GM15510 (cell line): ENCODE measurements around the gene CMTM5.

Experiments
- POLR2A ChIP-seq: IDR thresholded peaks from 3 replicates; pipeline ENCODE4 v1.6.1; 2011; ENCODE audit warnings: borderline replicate concordance; ENCODE audit not compliant: insufficient read length; ENCODE audit errors: extremely low read depth

Gene CMTM5

DNA sequence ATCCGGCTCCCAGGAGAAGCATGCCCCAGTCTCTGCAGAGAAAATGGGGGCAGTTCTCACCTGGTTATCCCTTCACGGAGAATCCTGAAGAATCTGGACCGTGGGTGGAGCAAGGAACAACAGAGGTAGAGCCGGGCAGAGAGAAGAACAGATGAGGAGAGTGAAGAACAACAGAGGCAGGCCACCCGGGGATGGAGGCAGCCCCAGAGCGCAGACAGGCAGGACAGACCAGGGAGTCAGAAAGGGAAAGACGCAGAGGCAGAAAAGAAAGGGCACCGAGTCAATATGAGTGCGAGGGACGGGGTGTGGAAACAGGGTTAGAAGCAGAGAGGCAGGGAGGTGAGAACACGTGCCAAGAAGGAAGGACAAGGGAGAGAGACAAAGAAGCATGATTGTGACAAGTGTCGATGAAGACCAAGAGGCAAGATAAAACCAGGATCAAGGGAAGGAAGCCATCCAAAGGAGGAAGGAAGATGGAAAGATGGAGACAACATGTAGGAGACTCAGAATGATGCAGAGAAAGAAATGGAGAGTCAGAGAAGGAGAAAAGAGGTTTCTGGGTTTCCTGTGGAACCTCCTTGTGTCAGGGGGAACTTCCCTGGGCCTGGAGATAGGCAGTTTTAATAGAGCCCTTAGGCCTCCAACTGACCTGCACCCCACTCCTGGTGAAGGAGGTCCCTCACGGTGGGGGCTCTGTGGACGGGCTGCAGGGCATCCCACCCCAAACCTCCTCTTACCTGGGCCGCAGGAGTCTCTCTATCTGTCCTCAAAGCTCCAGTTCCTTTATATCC lies 30.9 kb downstream of the CMTM5 start, which contains the start of gene MYH6:
Gene MYH6 (minus strand): TSS at position 758 of the 791 bp plus-strand sequence. CDS start 1,050 bp downstream, outside the sequence.
- no peak for TF ChIP-seq POLR2A

DNA sequence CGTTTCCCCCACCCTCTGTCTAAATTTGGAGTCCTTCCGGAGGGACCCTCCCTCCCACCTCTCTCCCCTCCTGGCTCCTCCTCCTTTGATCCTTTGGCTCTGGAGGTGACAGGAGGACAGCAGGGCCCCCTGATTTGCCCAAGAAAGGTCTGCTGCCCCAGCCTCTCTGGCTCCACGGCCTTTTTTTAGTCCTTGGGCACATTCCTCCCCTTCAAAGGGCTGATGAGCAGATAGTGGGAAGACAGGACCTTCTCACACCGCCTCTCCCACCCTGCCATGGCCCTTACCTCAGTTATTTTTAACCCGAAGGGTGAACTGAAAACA lies 31.4 kb downstream of the CMTM5 start:
- TF ChIP-seq POLR2A: no peak

DNA sequence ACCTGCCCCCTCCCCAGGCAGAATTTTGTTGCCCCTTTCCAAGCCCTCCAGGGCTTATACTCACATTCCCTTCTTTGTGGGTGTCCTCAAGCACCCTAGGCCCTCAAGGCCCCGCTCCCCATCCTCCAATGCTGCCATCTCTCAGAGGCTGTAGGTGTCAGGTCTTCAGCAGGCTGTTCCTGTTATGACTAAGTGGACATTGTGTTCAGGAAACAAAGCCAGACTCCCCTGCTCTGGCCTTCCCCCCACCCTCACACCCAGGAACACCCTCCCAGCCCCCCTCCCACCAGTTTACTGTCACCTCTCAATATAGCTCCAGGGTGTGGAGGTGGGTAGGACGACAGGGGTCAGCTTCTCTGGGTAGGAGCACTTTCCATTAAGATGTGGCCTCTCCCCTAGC lies 32.6 kb downstream of the CMTM5 start:
- no peak for TF ChIP-seq POLR2A

DNA sequence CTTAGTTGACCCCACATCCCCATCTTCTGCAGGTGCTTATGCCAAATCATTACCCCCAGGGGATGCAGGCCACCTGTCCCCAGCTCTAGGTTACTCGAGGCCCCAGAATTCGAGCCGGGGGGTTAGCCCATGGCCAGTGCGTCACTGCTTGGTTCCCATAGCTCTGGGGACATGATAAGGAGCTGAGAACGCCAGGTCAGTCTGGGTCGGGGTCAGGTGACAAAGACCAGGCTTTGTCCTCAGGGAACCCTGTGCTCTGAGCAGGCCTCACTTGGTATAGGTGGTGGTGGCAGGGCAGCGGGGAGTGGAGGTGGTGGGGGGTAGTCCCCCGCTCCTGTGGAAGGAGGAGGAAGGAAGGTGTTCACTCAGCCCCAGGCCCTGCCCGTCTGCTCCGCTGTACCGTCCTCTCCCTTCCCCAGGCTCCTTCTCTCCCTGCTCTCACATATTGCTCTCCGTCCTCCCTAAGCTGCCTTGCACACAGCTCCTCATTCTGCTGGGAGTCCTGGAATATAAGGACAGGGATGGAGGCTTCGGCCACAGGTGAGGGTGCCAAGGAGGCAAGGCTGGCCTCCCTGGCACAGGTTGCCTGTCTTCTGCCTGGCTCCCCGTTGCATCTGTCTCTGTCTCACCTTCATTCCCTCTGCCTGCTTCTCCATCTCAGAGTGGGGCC lies 33.3 kb downstream of the CMTM5 start:
- TF ChIP-seq POLR2A: no peak

DNA sequence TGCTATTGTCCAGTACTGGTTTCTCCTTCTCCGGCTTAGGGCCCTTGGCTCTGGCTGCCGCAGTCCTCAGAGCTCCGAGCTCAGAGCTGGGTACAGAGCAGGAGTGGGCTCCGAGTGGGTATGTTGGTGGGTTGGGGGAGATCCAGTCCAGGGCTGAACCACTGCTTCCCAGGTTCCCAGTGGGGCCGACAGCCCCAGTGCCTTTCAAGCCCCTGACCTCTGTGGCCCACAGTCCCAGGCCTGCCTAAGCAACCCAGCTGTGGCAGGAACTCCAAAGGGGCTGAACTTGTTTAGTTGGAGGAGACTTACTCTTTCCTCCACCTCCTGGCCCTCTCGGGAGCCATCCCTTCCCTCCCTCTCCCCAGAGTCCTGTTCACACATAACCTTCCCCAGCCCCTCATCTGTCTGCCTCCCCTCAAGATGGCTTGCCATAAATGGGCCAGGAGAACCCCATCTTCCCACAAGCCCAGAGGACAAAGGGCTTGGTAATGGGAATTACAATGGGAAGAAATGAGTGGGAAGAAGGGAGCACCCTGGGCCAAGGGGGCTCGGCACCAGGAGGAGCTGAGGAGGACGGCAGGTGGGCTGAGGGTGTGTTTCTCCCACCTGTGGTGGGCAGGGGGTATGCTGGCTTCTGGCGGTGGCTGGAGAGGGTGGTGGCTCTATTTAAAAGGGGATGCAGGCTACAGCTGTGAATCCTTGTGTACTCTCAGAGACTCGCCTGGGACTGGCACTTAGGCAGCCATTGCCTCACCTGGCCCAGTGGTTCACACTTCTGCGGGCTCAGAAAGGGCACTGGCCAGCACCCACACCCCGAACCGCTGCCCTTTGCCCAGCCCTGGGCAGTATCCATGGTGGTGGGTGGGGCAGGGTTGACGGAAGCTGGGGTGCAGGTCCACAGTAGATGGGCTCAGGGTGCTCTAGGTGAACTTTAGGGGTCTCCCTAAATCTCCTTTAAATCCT lies 35.0 kb downstream of the CMTM5 start:
- no peak for TF ChIP-seq POLR2A

DNA sequence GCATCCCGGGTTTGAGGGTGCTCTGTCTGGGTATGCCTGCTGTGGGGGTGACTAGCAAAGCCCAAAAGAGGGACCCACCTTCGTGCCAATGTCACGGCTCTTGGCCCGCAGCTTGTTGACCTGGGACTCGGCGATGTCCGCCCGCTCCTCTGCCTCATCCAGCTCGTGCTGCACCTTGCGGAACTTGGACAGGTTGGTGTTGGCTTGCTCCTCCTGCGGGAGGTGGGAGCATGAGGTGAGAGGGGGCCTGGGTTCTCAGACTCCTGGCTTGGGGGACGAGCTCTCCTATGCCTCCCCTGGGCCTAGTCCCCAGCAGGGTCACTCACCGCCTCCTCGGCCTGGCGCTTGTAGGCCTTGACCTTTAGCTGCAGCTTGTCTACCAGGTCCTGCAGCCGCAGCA lies 36.8 kb downstream of the CMTM5 start:
- TF ChIP-seq POLR2A: no peak

DNA sequence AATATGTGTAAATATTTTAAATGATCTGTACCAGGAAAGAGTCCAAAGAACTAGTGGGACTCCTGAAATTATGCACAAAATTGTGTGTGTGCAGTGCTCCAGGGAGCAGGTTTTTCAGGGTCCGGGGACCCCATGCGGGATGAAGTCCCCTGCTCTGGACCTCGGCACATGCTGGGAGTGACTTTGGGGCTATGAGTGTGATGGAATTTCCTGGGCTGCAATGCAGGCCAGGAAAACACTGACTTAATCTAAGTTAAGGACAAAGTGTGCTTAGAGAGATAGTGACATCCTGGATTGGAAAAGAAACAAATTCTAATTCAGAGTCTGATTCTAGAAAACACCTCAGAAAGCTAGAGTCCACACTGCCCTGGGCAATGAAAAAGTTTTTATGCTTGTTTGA lies 37.4 kb downstream of the CMTM5 start:
- TF ChIP-seq POLR2A: no peak

DNA sequence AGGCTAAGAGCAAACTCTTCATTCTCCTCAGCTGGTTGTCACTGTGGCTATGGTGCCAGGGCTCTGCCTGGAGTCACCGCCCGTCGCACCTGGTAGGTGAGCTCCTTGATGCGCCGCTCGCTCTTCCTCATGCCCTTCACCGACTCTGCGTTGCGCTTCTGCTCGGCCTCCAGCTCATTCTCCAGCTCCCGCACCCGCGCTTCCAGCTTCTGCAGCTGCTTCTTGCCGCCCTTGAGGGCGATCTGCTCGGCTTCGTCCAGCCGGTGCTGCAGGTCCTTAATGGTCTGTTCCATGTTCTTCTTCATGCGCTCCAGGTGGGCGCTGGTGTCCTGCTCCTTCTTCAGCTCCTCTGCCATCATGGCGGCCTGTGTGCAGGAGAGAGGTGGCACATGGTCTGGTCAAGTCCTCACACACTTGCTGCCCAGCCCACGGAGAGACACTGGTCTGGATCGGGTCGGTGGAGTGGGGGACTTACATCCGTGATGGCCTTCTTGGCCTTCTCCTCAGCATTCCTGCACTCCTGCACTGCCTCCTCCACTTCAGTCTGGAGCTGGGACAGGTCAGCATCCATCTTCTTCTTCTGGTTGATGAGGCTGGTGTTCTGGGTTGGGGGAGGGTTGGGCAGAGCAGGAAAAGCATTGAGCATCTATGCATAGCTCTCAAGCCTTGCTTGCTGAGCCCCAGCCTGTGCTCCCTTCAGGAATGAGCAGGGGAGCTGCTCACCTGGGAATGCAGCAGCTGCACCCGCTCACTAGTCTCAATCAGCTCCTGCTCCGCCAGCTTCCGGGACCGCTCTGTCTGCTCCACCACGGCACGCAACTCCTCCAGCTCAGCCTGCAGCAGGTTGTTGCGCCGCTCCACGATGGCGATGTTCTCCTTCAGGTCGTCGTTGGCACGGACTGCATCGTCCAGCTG lies 38.3 kb downstream of the CMTM5 start:
- TF ChIP-seq POLR2A: no peak

DNA sequence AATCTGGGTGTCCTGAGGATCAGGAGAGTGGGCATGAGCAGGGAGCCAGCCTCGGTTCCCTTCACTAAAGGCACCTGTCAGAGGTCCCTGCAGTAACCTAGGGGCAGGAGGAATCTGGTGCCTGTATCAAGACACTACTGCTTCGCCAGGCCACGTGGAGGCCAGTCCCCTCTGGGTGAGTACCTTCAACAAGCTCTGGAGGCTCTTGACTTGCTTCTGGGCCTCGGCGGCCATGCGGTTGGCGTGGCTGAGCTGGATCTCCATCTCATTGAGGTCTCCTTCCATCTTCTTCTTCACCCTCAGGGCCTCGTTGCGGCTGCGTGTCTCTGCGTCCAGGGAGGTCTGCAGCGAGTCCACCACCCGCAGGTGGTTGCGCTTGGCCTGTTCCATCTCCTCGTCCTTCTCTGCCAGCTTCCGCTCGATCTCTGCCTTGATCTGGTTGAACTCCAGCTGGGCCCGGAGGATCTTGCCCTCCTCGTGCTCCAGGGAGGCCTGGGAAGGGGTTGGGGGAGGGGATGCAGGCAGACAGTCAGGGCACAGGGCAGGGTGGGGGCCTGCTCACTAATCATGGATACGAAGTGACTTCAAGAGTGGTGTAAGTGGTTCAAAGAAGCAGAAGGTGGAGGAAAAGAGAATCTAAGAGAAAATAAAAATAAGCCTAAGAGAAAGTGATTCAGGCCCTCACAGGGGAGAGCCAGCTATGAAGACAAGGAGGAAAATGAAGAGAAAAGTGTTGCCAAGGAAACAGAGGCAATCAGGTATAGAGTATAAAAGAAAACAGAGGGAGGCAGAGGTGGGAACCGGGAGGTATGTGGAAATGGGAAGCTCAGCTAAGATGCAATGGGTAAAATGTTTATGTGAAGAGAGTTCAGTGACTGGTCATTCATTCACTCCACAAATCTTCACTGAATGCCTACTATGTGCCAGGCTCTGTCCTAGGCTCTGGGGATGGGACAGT lies 39.3 kb downstream of the CMTM5 start:
- TF ChIP-seq POLR2A: no peak

DNA sequence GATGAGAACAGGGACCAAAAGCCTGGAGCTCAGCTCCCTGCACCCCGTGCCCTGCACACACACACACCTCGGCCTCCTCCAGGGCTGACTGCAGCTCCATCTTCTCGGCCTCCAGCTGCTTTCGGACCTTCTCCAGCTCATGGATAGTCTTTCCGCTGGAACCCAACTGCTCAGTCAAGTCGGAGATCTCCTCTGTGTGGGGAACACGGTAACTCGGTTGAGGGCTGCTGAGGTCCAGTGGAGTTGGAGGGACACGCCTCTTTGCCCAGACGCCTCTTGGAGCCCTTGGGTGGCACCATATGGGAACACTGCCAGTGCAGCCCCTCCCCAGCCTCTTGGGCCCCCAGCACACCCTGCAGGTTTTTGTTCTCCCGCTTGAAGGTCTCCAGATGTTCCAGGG lies 40.0 kb downstream of the CMTM5 start:
- no peak for TF ChIP-seq POLR2A

DNA sequence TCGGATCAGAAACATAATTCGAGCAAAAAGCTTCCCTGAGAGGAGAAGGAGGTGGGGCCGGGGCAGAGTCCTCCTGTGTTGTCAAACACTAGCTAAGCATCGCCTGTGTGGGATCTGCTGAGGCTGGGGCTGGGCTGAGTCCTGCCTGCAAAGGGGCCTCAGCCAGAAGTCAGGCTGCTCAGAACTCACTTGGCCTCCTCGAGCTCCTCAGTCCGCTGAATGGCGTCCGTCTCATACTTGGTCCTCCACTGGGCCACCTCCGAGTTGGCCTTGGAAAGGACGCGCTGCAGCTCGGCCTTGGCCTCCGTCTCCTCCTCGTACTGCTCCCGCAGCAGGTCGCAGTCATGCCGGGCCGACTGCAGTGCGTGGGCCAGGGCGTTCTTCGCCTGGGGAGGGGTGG lies 41.2 kb downstream of the CMTM5 start:
- TF ChIP-seq POLR2A: no peak

DNA sequence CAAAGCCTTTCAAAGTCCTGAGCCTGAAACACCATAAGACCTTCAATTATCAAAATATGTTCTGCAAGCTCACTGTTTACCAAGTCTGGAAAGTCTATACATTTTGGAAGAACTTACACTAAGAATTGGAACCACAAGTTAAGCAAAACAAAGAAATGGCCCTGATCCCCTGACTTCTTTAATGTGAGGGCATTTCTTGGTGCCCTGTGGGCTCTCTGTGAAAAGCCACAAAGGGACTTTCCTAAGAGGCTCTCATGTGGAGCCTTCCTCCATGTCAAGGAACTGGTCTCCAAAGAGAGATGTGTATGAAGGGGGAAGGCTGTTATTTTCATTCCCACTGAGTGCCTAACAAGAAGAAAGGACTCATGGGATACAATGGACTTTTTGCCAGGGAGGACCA lies 44.7 kb downstream of the CMTM5 start:
- TF ChIP-seq POLR2A: no peak

DNA sequence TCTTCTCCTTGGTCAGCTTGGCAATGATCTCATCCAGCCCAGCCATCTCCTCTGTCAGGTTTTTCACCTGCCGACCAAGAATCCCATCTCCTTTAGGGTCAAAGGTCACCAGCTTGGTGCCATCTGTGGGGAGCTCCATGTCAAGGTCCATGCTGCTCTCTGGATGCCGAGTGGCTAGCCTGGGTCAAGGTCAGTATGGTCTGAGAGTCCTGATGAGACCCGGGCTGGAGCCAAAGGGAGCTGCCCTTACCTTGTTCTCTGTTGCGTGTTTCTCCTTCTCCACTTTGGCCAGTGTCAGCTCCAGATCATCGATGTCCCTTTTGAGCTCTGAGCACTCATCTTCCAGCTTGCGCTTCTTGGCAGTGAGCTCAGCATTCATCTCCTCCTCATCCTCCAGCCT lies 46.8 kb downstream of the CMTM5 start:
- no peak for TF ChIP-seq POLR2A

DNA sequence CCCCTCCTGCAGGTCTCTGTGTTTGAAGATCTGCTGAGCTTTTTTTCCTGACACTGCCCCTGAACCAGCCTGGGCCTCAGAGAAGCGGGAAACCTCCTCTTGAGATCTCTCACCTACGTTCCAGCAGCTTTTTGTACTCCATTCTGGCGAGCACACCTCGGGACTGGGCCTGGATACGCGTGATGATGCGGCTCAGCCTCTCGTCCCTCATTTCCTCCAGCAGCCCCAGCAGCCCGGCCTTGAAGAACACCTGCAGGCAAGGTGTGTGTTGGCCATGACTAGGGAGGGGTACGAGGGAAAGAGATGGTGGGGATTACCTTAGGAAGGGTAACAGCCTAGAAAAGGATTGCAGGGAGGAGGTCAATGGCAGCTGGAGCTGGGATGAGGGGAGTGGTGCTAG lies 48.3 kb downstream of the CMTM5 start:
- no peak for TF ChIP-seq POLR2A
